PC-9 (cell line): ENCODE data around the gene DLG1.

Experiments used
- CTCF ChIP-seq: fragments of 200-600 bp; sonication (generic); conservative IDR thresholded peaks from 2 replicates; pipeline ENCODE4 v1.6.1; 2017; ENCODE audit warnings: mixed run types, antibody characterized with exemption, mild to moderate bottlenecking, moderate library complexity
- EZH2 ChIP-seq: fragments of 200-600 bp; sonication (generic); IDR thresholded peaks from 2 replicates; pipeline ENCODE4 v1.8.0; 2017; ENCODE audit warnings: antibody characterized with exemption, low read depth

GRCh38 chr3:197006446-197006845 is 292.0 kb downstream of the DLG1 start:
- TF ChIP-seq CTCF, result no peak
- TF ChIP-seq EZH2, result no peak
